Measurements from ENCODE around the gene KIF16B.
A peak's percentile ranks its signal among the peaks of the same experiment; 100 is the strongest.

The KIF16B gene

DNA sequence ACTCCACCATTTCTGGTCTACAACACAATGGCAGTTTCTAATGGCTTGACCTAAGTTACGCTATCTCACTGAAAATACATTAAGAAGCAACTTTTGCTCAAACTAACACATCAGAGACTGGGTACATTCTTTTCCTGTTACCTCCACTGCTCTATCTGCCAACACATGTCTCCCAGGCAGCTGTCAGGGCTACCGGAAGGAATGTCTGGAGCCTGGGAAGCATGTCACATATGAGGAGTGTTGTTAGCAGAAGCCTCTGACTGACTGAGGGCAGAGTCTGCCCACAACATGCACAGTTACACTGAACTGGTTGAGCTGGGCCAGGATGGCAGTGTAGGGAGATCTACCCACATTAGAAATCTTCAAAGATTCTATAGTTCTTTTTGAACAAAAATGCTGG, 264.5 kb downstream of the KIF16B start:
- H3K27ac ChIP-seq: no peak overlapping the region
- TF ChIP-seq CTCF (IDR thresholded peaks at IDR 0.05; ENCODE audit: low read depth, low read length, missing control alignments): no peak
- in situ Hi-C loops (cut with HindIII; ENCODE audit: low pct_ligation_motif_present, low sequenced_read_pairs): no loop called here
- no peaks in the 10 kb centered on the region for H3K36me3 ChIP-seq (replicated peaks)
- H3K4me3 ChIP-seq (ENCODE audit: low read depth, low read length): no peak overlapping the region
- no peaks in the 10 kb centered on the region for H3K27me3 ChIP-seq (replicated peaks)
- peak; percentile 28 for DNase-seq

- Histone ChIP-seq H3K27ac (no peak overlapping the region), H3K36me3 (replicated peaks) (no peaks in the 10 kb centered on the region), H3K27me3 (replicated peaks) (no peaks in the 10 kb centered on the region), H3K4me3 (ENCODE audit: low read depth, low read length) (no peak overlapping the region)
- DNase-seq: no peak
- no peak for TF ChIP-seq CTCF (IDR thresholded peaks at IDR 0.05; ENCODE audit: low read depth, low read length, missing control alignments)
- in situ Hi-C loops (cut with HindIII; ENCODE audit: low pct_ligation_motif_present, low sequenced_read_pairs): no loop called here
Measured at GRCh38 chr20:16302818-16303217, 270.4 kb downstream of the KIF16B start.

DNA sequence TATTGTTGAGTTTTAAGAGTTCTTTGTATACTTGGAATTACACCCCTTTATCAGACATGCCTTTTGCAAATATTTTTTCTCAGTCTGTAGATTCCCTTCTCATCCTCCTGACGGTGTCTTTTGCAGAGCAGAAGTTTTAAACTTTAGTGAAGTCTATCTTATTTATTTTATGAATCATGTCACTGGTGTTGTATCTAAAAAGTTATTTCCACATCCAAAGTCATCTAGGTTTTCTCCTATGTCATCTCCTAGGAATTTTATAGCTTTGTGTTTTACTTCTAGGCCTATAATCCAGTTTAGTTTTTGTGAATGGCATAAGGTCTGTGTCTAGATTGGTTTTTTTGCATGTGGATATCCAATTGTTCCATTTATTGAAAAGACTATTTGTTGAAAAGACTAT, 271.3 kb downstream of the KIF16B start:
- no peaks in the 10 kb centered on the region for H3K36me3 ChIP-seq (replicated peaks)
- no peak overlapping the region for H3K27ac ChIP-seq
- in situ Hi-C loops (cut with HindIII; ENCODE audit: low pct_ligation_motif_present, low sequenced_read_pairs): no loop called here
- H3K4me3 ChIP-seq (ENCODE audit: low read depth, low read length): no peak overlapping the region
- no peak for TF ChIP-seq CTCF (IDR thresholded peaks at IDR 0.05; ENCODE audit: low read depth, low read length, missing control alignments)
- no peaks in the 10 kb centered on the region for H3K27me3 ChIP-seq (replicated peaks)
- DNase-seq: no peak

DNA sequence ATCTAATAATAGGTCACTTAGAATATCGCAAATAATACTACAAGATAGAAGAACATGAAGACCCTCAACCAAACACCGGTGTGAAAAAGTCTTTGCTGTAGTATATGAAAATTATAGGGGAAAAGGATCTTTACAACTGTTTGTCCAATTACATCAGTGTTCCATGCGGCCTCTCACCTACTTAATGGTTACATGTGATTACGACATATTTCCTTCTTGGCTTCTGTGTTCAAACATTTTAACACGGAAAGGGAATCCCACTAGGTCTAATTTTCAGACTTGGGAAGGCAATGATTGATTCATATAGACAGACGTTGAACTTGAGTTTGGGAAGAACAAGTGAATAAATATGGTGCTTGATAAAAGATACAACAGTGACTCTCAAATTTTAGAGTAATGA, 273.4 kb downstream of the KIF16B start:
- no peaks in the 10 kb centered on the region for H3K27me3 ChIP-seq (replicated peaks)
- in situ Hi-C loops (cut with HindIII; ENCODE audit: low pct_ligation_motif_present, low sequenced_read_pairs): no loop called here
- no peak for TF ChIP-seq CTCF (IDR thresholded peaks at IDR 0.05; ENCODE audit: low read depth, low read length, missing control alignments)
- DNase-seq: no peak
- no peak overlapping the region for H3K27ac ChIP-seq
- H3K4me3 ChIP-seq (ENCODE audit: low read depth, low read length): no peak overlapping the region
- no peaks in the 10 kb centered on the region for H3K36me3 ChIP-seq (replicated peaks)

GRCh38 chr20:16296931-16297330, 276.3 kb downstream of the KIF16B start:
- in situ Hi-C loops (cut with HindIII; ENCODE audit: low pct_ligation_motif_present, low sequenced_read_pairs): no loop called here
- H3K27ac ChIP-seq: no peak overlapping the region
- H3K27me3 ChIP-seq (replicated peaks): no peaks in the 10 kb centered on the region
- no peak overlapping the region for H3K4me3 ChIP-seq (ENCODE audit: low read depth, low read length)
- H3K36me3 ChIP-seq (replicated peaks): no peaks in the 10 kb centered on the region
- no peak for DNase-seq
- TF ChIP-seq CTCF (IDR thresholded peaks at IDR 0.05; ENCODE audit: low read depth, low read length, missing control alignments): no peak

DNA sequence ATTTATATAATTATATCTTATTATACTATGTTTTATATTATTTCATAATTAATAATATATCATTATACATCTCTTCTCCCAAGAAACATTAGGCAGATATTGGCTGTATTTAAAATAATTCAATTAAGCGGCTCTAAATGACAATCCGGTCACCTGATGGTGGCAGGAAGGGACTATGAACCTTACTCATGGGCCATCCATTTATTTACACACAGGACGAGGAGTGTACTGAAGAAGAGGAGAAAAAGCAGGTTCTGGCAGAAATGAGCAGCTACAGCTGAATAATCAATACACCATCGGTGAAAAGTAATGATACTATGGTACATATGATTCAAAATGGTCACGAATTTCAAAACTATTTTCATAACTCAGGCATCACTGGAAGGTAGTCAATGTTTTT, 277.7 kb downstream of the KIF16B start:
- in situ Hi-C loops (cut with HindIII; ENCODE audit: low pct_ligation_motif_present, low sequenced_read_pairs): no loop called here
- H3K27ac ChIP-seq: no peak overlapping the region
- no peak for TF ChIP-seq CTCF (IDR thresholded peaks at IDR 0.05; ENCODE audit: low read depth, low read length, missing control alignments)

More for the DNA sequence above, 277.7 kb downstream of the KIF16B start:
- H3K36me3 ChIP-seq (replicated peaks): no peaks in the 10 kb centered on the region
- H3K27me3 ChIP-seq (replicated peaks): no peaks in the 10 kb centered on the region
- H3K4me3 ChIP-seq (ENCODE audit: low read depth, low read length): no peak overlapping the region
- DNase-seq: no peak
